Sigmoid colon (tissue), 7 donors: ENCODE results near the gene HSPB1. TPM values are rescaled to one million over a fixed set of nuclear protein-coding genes. Genes with fewer than 3 reads are reported as not detected.

Source experiments
- DNase-seq: peaks from one replicate; pipeline ENCODE4 v3.0.0-alpha.2; 2019
- H3K27ac ChIP-seq, 4 donors: fragments of 200-600 bp; sonication (generic); one replicate each; pipeline ENCODE4 v1.5.1; 2016 to 2019; ENCODE audit warnings: mild to moderate bottlenecking in 1 of 4
- H3K27me3 ChIP-seq, 3 donors: fragments of 200-600 bp; sonication (generic); one replicate each; pipeline ENCODE4 v1.5.1; 2019; ENCODE audit warnings: mild to moderate bottlenecking in 1 of 3
- H3K36me3 ChIP-seq, 4 donors: fragments of 200-600 bp; sonication (generic); one replicate each; pipeline ENCODE4 v1.5.1; 2016 to 2019
- H3K4me1 ChIP-seq, 4 donors: fragments of 200-600 bp; sonication (generic); one replicate each; pipeline ENCODE4 v1.5.1; 2017 to 2019
- H3K4me3 ChIP-seq, 4 donors: fragments of 200-600 bp; sonication (generic); one replicate each; pipeline ENCODE4 v1.5.1; 2017 to 2019; ENCODE audit warnings: mild to moderate bottlenecking in 2 of 4, moderate library complexity in 1 of 4
- H3K9me3 ChIP-seq, 4 donors: fragments of 200-600 bp in 3 of 4; sonication (generic) in 3 of 4; one replicate each; pipeline versions ENCODE4 v1.5.1 to v1.6.1; 2013 to 2019
- EP300 ChIP-seq, 4 donors: sonication (generic); formaldehyde crosslinking; IDR thresholded peaks; one replicate each; pipeline ENCODE4 v1.6.1; 2017; ENCODE audit warnings: antibody characterized with exemption in 4 of 4
- POLR2A ChIP-seq, 2 donors: fragments of 450-650 bp; IDR thresholded peaks; one replicate each; pipeline ENCODE4 v1.6.1; 2016; ENCODE audit warnings: antibody characterized with exemption in 2 of 2, mild to moderate bottlenecking in 2 of 2, moderate library complexity in 2 of 2
- POLR2AphosphoS5 ChIP-seq, 4 donors: sonication (generic); formaldehyde crosslinking; IDR thresholded peaks; one replicate each; pipeline ENCODE4 v1.6.1; 2017; ENCODE audit warnings: antibody characterized with exemption in 4 of 4
- WGBS, 2 donors: extraction: QIAGEN DNeasy Blood & Tissue Kit; methylation state at CpG; one replicate each; pipeline ENCODE4 v1.1.7; 2013; 5-methylcytosine and 5-hydroxymethylcytosine counted together
- intact Hi-C: fragments of 100-400 bp; cut with DNase I; formaldehyde crosslinking; loops from one replicate; pipeline ENCODE4 v1.15.1; 2023
- polyA plus RNA-seq, 3 donors: library from polyadenylated mRNA; stranded (reverse); fragments of 200-250 nt; gene quantifications; one replicate each; pipeline ENCODE4 v1.2.3, GENCODE V29; 2013
- total RNA-seq, 4 donors: library from RNA; depleted of rRNA; stranded (reverse); fragments of >200 nt; gene quantifications; one replicate each; pipeline ENCODE4 v1.1.0, GENCODE V29; 2016
- TF ChIP-seq, protein P1 (sequence below), 4 experiments: fragments of 450-650 bp in 3 of 4; fragments of 200-600 bp in 1 of 4; IDR thresholded peaks; one replicate each; pipeline ENCODE4 v1.5.1; 2016 to 2019; ENCODE audit warnings: antibody characterized with exemption in 4 of 4, mild to moderate bottlenecking in 3 of 4, moderate library complexity in 2 of 4
- donor health status: healthy with polysubstance abuse.
- donor health status: Bipolar disorder and iron deficiency.
- donor health status: healthy.

The HSPB1 gene
- total and polyA plus RNA-seq, 7 donors, result 202 to 2,528 (median 929) TPM

DNA sequence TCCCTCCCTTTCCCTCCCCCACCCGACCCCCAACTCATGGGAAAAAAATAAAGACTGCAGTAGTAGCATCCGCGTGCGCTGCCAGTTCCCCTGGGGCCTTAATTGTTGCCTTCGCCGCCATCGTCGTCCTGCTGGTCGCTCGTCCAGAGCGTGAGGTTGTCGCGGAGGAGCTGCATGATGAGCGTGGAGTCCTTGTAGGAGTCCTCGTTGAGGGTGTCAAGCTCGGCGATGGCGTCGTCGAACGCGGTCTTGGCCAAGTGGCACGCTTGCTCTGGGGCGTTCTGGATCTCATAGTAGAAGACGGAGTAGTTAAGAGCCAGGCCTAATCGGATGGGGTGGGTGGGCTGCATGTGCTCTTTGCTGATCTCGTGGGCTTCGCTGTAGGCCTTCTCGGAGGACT is 27.0 kb downstream of the HSPB1 start:
- peaks cover 0 to 58% (median 35%) of the 10 kb centered on the region in 4 donors for H3K4me1 ChIP-seq
- H3K36me3 ChIP-seq, result peaks cover 0 to 48% (median 16%) of the 10 kb centered on the region in 4 donors
- no peak for TF ChIP-seq POLR2A (IDR thresholded peaks at IDR 0.05)
- no peak for TF ChIP-seq EP300 (IDR thresholded peaks at IDR 0.05)
- TF ChIP-seq, protein P1, sequence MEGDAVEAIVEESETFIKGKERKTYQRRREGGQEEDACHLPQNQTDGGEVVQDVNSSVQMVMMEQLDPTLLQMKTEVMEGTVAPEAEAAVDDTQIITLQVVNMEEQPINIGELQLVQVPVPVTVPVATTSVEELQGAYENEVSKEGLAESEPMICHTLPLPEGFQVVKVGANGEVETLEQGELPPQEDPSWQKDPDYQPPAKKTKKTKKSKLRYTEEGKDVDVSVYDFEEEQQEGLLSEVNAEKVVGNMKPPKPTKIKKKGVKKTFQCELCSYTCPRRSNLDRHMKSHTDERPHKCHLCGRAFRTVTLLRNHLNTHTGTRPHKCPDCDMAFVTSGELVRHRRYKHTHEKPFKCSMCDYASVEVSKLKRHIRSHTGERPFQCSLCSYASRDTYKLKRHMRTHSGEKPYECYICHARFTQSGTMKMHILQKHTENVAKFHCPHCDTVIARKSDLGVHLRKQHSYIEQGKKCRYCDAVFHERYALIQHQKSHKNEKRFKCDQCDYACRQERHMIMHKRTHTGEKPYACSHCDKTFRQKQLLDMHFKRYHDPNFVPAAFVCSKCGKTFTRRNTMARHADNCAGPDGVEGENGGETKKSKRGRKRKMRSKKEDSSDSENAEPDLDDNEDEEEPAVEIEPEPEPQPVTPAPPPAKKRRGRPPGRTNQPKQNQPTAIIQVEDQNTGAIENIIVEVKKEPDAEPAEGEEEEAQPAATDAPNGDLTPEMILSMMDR (IDR thresholded peaks at IDR 0.05), result no peak
- no peak for TF ChIP-seq POLR2AphosphoS5 (IDR thresholded peaks at IDR 0.05)
- intact Hi-C loops, result no loop called here
- 95 to 96% methylated on average over 29 of the region's 29 CpGs for WGBS, 2 donors
- H3K27me3 ChIP-seq, result no peaks in the 10 kb centered on the region
- peak; percentile 53 for DNase-seq
- H3K27ac ChIP-seq, result no peak overlapping the region
- no peak overlapping the region for H3K4me3 ChIP-seq
- no peaks in the 10 kb centered on the region for H3K9me3 ChIP-seq

DNA sequence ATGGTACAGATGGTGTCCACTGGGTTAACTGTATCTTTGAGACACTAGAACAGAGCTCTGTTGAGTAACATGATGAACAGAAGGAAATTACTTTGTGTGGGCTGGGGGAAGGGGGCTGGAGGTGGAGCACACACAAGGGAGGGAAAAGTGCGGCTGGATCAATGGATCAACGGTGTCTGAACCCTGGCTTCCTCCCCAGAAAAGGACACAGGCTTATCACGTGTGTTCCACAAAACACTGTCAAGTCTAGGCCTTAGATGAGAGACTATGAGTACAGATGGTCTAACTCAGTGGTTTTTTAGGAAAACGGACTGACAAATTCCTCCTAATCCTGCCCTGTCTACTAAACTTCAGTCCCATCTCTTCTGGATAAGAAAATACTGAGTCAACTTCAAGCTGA is 27.8 kb downstream of the HSPB1 start:
- no peak overlapping the region for H3K27ac ChIP-seq
- WGBS, 2 donors, result 83 to 85% methylated on average over 4 of the region's 4 CpGs
- DNase-seq, result peak; percentile 57
- H3K27me3 ChIP-seq, result no peaks in the 10 kb centered on the region
- intact Hi-C loops, result no loop called here
- H3K4me3 ChIP-seq, result no peak overlapping the region
- no peaks in the 10 kb centered on the region for H3K9me3 ChIP-seq
- H3K36me3 ChIP-seq, result peaks cover 0 to 44% (median 16%) of the 10 kb centered on the region in 4 donors
- no peak for TF ChIP-seq POLR2AphosphoS5 (IDR thresholded peaks at IDR 0.05)
- no peak for TF ChIP-seq EP300 (IDR thresholded peaks at IDR 0.05)
- TF ChIP-seq, protein P1 (IDR thresholded peaks at IDR 0.05), result no peak
- no peak for TF ChIP-seq POLR2A (IDR thresholded peaks at IDR 0.05)
- peaks cover 0 to 62% (median 35%) of the 10 kb centered on the region in 4 donors for H3K4me1 ChIP-seq

DNA sequence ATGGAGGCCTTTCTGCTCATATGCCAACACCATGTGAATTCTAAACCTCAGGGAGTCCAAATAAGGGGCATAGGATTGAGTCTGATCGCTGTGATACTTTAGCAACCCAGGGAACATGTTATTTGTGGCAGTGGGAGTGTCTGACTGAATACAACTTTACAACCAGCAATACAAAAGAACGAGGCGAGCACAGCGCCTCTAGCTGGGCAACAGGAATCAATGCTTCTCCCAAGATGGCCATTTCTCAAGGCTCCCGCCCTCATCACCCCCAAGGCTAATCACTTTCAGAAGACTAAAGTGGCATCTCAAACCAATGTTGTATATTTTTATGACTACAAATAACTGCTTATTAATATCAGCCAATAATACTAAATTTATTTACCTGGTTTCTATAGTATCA is 28.2 kb downstream of the HSPB1 start:
- Histone ChIP-seq H3K9me3 (no peaks in the 10 kb centered on the region), H3K4me1 (peaks cover 0 to 65% (median 38%) of the 10 kb centered on the region in 4 donors), H3K4me3 (no peak overlapping the region), H3K36me3 (peaks cover 0 to 42% (median 16%) of the 10 kb centered on the region in 4 donors), H3K27me3 (no peaks in the 10 kb centered on the region), H3K27ac (no peak overlapping the region)
- 82 to 92% methylated on average over 5 of the region's 5 CpGs for WGBS, 2 donors
- DNase-seq, result peak; percentile 33
- TF ChIP-seq EP300 (IDR thresholded peaks at IDR 0.05), result no peak
- TF ChIP-seq POLR2A (IDR thresholded peaks at IDR 0.05), result no peak
- TF ChIP-seq, protein P1 (IDR thresholded peaks at IDR 0.05), result no peak
- no peak for TF ChIP-seq POLR2AphosphoS5 (IDR thresholded peaks at IDR 0.05)
- intact Hi-C loops, result no loop called here

DNA sequence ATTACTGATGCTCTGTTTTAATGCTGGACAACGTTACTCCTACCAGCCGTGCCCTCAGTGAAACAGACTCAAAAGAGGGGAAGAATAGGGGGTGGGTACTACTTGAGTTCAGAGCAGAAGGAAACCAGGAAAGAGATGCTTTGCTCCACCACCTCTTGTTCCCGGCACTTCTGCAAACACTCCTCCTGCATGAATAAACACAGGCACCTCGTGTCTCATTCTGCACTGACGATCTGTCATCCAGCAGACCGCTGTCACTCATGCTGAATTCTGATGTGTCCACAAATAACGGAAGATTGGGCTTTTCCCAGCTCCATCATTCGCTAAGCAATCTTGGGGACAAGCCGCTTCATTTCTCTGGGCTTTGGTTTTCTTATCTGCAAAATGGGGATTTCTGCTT is 29.6 kb downstream of the HSPB1 start:
- Histone ChIP-seq H3K27me3 (no peaks in the 10 kb centered on the region), H3K36me3 (peaks cover 0 to 32% (median 14%) of the 10 kb centered on the region in 4 donors), H3K4me3 (no peak overlapping the region), H3K27ac (no peak overlapping the region), H3K4me1 (peaks cover 0 to 60% (median 38%) of the 10 kb centered on the region in 4 donors), H3K9me3 (no peaks in the 10 kb centered on the region)
- 53 to 66% methylated on average over 9 of the region's 9 CpGs for WGBS, 2 donors
- TF ChIP-seq POLR2AphosphoS5 (IDR thresholded peaks at IDR 0.05) (no peak), POLR2A (IDR thresholded peaks at IDR 0.05) (no peak), EP300 (IDR thresholded peaks at IDR 0.05) (no peak)
- TF ChIP-seq, protein P1 (IDR thresholded peaks at IDR 0.05), result no peak
- intact Hi-C loops, result no loop called here
- DNase-seq, result peak; percentile 22
